GM12873 (cell line): Measurements from ENCODE around the gene PARD3B.

ENCODE experiments used
- CTCF ChIP-seq: IDR thresholded peaks from 2 replicates; pipeline ENCODE4 v1.5.1; 2012; ENCODE audit warnings: low read depth, mild to moderate bottlenecking, moderate library complexity, low read length, control low read depth; ENCODE audit not compliant: insufficient read depth; ENCODE audit errors: missing control alignments

Gene PARD3B

GRCh38 chr2:205609113-205609512 is 1063.8 kb downstream of the PARD3B start:
- TF ChIP-seq CTCF = no peak

GRCh38 chr2:205610437-205610836 is 1065.2 kb downstream of the PARD3B start:
- no peak for TF ChIP-seq CTCF

- no peak for TF ChIP-seq CTCF
Measured at GRCh38 chr2:205612636-205613035, 1067.4 kb downstream of the PARD3B start.

GRCh38 chr2:205613970-205614559 is 1068.8 kb downstream of the PARD3B start:
- TF ChIP-seq CTCF = no peak

- TF ChIP-seq CTCF = no peak
Measured at GRCh38 chr2:205614965-205615364, 1069.7 kb downstream of the PARD3B start.

- TF ChIP-seq CTCF = no peak
Measured at GRCh38 chr2:205617905-205618304, 1072.6 kb downstream of the PARD3B start.

- TF ChIP-seq CTCF = no peak
Measured at GRCh38 chr2:205619600-205619999, 1074.3 kb downstream of the PARD3B start.
